ENCODE results near the gene SCFD2. TPM values are rescaled to one million over a fixed set of nuclear protein-coding genes. Genes with fewer than 3 reads are reported as not detected.

SCFD2 gene
- polyA plus RNA-seq, 1 of the 3 experiments (the other 2 are of a cell fraction), result 14.1 TPM

DNA sequence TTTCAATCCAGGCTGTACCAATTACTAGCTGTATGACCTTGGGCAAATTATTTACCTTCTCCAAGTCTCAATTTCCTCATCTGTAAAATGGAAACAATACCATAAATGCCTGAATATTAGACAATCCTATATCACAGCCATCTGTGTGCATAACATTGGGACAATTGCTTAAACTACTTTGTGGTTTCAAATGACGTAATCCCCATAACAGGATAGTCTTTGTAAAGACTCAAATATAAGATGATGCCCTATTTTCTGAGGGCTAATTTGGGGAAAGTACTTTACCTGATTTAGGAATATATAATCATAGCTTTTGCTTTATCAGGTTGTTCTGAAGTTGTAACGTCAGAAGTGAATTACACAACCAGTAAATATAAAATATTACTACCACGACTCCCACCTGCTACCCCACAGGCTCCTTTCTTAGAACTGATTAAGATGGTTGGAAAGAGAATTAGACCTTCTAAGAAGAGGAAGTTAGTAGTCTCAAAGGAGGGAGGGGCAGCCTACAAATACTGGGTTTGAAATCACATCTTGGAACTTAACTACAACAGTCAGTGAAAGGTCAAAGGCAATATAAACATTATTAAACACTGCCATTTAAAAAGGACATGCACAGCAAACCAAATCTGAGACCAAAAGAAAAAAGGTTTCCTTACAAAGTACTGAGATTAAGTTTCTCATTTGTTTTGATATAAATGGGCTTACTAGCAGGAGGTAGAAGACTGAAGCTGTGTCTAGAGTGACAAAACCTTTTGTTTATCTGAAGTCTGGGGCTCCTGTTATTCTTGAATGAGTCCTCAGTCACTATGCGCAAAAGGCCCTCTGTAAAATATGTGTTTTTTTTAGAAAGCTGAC lies 215.0 kb downstream of the SCFD2 start:
- Histone ChIP-seq H3K9me3 (no peaks in the 10 kb centered on the region), H3K79me2 (ENCODE audit: insufficient read depth) (no peaks in the 10 kb centered on the region), H3K9ac (no peak overlapping the region), H3K4me3 (ENCODE audit: low read depth in 2 of 2, low read length in 1 of 2) (no peak overlapping the region), H4K20me1 (ENCODE audit: insufficient read depth) (no peaks in the 10 kb centered on the region), H3K4me1 (ENCODE audit: control insufficient read depth in 1 of 2, insufficient read depth in 2 of 2, low read depth in 1 of 2, low read length in 1 of 2) (no peaks in the 10 kb centered on the region), H3K9me2 (no peaks in the 10 kb centered on the region; the same call in 1 of the 2 replicates), H3K27ac (ENCODE audit: low read depth in 2 of 2, low read length in 1 of 2) (no peak overlapping the region), H3K36me3 (replicated peaks in 1 of 2; ENCODE audit: control insufficient read depth in 1 of 2, insufficient read depth in 2 of 2, low read length in 1 of 2) (no peaks in the 10 kb centered on the region), H3F3A (replicated peaks; ENCODE audit: insufficient read depth) (no peaks in the 10 kb centered on the region), H2AFZ (ENCODE audit: low read depth) (no peak overlapping the region), H3K27me3 (ENCODE audit: insufficient read depth) (no peaks in the 10 kb centered on the region), H3K4me2 (no peak overlapping the region)
- CTCF ChIA-PET, result interaction anchor here (1.0 kb wide), 1 partner anchor 16 kb away, joined by 5 read pairs; no protein-coding TSS in a partner anchor
- no peak for TF ChIP-seq JUND (IDR thresholded peaks at IDR 0.05)
- TF ChIP-seq, protein P1, sequence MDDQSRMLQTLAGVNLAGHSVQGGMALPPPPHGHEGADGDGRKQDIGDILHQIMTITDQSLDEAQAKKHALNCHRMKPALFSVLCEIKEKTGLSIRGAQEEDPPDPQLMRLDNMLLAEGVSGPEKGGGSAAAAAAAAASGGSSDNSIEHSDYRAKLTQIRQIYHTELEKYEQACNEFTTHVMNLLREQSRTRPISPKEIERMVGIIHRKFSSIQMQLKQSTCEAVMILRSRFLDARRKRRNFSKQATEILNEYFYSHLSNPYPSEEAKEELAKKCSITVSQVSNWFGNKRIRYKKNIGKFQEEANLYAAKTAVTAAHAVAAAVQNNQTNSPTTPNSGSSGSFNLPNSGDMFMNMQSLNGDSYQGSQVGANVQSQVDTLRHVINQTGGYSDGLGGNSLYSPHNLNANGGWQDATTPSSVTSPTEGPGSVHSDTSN (IDR thresholded peaks at IDR 0.05), result no peak
- TF ChIP-seq, protein P2, sequence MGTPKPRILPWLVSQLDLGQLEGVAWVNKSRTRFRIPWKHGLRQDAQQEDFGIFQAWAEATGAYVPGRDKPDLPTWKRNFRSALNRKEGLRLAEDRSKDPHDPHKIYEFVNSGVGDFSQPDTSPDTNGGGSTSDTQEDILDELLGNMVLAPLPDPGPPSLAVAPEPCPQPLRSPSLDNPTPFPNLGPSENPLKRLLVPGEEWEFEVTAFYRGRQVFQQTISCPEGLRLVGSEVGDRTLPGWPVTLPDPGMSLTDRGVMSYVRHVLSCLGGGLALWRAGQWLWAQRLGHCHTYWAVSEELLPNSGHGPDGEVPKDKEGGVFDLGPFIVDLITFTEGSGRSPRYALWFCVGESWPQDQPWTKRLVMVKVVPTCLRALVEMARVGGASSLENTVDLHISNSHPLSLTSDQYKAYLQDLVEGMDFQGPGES (IDR thresholded peaks at IDR 0.05; ENCODE audit: low read depth, low read length), result no peak
- TF ChIP-seq NFIC (IDR thresholded peaks at IDR 0.05; ENCODE audit: borderline replicate concordance), result no peak
- TF ChIP-seq RFX5 (IDR thresholded peaks at IDR 0.05; ENCODE audit: low read length), result no peak
- TF ChIP-seq FOSL2 (IDR thresholded peaks at IDR 0.05; ENCODE audit: borderline replicate concordance, low read depth), result no peak
- no peak for TF ChIP-seq YY1 (IDR thresholded peaks at IDR 0.05; ENCODE audit: low read depth)
- no peak for TF ChIP-seq TEAD4 (IDR thresholded peaks at IDR 0.05; ENCODE audit: borderline replicate concordance, insufficient read depth)
- TF ChIP-seq, protein P3, sequence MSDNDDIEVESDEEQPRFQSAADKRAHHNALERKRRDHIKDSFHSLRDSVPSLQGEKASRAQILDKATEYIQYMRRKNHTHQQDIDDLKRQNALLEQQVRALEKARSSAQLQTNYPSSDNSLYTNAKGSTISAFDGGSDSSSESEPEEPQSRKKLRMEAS (IDR thresholded peaks at IDR 0.05; ENCODE audit: low read depth), result no peak
- POLR2A ChIA-PET, result no interaction called here
- DNase-seq, result no peak
- WGBS (ENCODE audit: low lambda C conversion rate), result 94% methylated on average over 4 of the region's 4 CpGs

DNA sequence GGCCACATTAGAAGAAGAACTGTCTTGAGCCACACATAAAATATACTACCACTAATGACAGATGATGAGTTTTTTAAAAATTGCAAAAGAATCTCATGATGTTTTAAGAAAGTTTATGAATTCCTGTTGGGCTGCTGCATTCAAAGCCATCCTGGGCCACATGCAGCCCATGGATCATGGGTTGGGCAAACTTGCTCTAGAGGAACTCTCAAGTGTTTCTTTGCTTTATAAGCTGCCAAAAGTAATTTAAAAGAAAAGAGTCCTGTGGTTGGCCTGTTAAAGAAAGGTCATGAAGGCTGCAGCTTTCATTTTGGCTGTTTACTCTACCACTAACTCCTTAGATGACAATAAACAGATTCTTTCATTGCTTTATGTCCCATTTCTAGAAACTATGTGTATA lies 218.2 kb downstream of the SCFD2 start:
- Histone ChIP-seq H3K9me3 (no peaks in the 10 kb centered on the region), H3K9me2 (no peaks in the 10 kb centered on the region; the same call in 1 of the 2 replicates), H3K4me3 (ENCODE audit: low read depth in 2 of 2, low read length in 1 of 2) (no peak overlapping the region), H4K20me1 (ENCODE audit: insufficient read depth) (no peaks in the 10 kb centered on the region), H3K4me2 (no peak overlapping the region), H3F3A (replicated peaks; ENCODE audit: insufficient read depth) (no peaks in the 10 kb centered on the region), H3K36me3 (replicated peaks in 1 of 2; ENCODE audit: control insufficient read depth in 1 of 2, insufficient read depth in 2 of 2, low read length in 1 of 2) (peaks cover 7 to 9% of the 10 kb centered on the region in 2 experiments), H2AFZ (ENCODE audit: low read depth) (no peak overlapping the region), H3K79me2 (ENCODE audit: insufficient read depth) (no peaks in the 10 kb centered on the region), H3K27ac (ENCODE audit: low read depth in 2 of 2, low read length in 1 of 2) (no peak overlapping the region), H3K27me3 (ENCODE audit: insufficient read depth) (no peaks in the 10 kb centered on the region), H3K4me1 (ENCODE audit: control insufficient read depth in 1 of 2, insufficient read depth in 2 of 2, low read depth in 1 of 2, low read length in 1 of 2) (no peaks in the 10 kb centered on the region), H3K9ac (no peak overlapping the region)
- TF ChIP-seq CHD2 (IDR thresholded peaks at IDR 0.05; ENCODE audit: low read length, partially characterized antibody) (no peak), POLR2AphosphoS5 (IDR thresholded peaks at IDR 0.05; ENCODE audit: low read depth, low read length) (no peak), FOSL2 (IDR thresholded peaks at IDR 0.05; ENCODE audit: borderline replicate concordance, low read depth) (no peak), SIN3A (IDR thresholded peaks at IDR 0.05; ENCODE audit: borderline replicate concordance, low read depth, low read length) (no peak)
- TF ChIP-seq, protein P4, sequence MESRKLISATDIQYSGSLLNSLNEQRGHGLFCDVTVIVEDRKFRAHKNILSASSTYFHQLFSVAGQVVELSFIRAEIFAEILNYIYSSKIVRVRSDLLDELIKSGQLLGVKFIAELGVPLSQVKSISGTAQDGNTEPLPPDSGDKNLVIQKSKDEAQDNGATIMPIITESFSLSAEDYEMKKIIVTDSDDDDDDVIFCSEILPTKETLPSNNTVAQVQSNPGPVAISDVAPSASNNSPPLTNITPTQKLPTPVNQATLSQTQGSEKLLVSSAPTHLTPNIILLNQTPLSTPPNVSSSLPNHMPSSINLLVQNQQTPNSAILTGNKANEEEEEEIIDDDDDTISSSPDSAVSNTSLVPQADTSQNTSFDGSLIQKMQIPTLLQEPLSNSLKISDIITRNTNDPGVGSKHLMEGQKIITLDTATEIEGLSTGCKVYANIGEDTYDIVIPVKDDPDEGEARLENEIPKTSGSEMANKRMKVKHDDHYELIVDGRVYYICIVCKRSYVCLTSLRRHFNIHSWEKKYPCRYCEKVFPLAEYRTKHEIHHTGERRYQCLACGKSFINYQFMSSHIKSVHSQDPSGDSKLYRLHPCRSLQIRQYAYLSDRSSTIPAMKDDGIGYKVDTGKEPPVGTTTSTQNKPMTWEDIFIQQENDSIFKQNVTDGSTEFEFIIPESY (IDR thresholded peaks at IDR 0.05; ENCODE audit: borderline replicate concordance, low read depth), result no peak
- CTCF ChIA-PET, result interaction anchor here (1.1 kb wide), 1 partner anchor 39 kb away, joined by 3 read pairs; no protein-coding TSS in a partner anchor
- no peak for DNase-seq
- POLR2A ChIA-PET, result no interaction called here
